TTC549 (cell line): ENCODE data around the gene ARHGAP27.

ENCODE experiments used
- FAIRE-seq: peaks from 2 replicates; lab custom pipeline; 2012; peaks lifted over from hg19 to GRCh38; lab: Jason Lieb, UNC

ARHGAP27 gene

GRCh38 chr17:45430738-45431530, 1.7 kb downstream of the ARHGAP27 start:
- no peak for FAIRE-seq

- FAIRE-seq, result no peak
Measured at GRCh38 chr17:45430006-45430737, 2.5 kb downstream of the ARHGAP27 start.

GRCh38 chr17:45429339-45430005, 3.2 kb downstream of the ARHGAP27 start:
- FAIRE-seq, result no peak

GRCh38 chr17:45428931-45429338, 3.7 kb downstream of the ARHGAP27 start:
- FAIRE-seq, result no peak

- FAIRE-seq, result no peak
Measured at GRCh38 chr17:45428050-45428617, 4.5 kb downstream of the ARHGAP27 start.

- no peak for FAIRE-seq
Measured at GRCh38 chr17:45427181-45427835, 5.4 kb downstream of the ARHGAP27 start.

- FAIRE-seq, result no peak
Measured at GRCh38 chr17:45426561-45426960, 6.1 kb downstream of the ARHGAP27 start.

GRCh38 chr17:45425984-45426413, 6.7 kb downstream of the ARHGAP27 start:
- FAIRE-seq, result no peak

- FAIRE-seq, result peak; percentile 36
Measured at GRCh38 chr17:45425125-45425983, 7.3 kb downstream of the ARHGAP27 start.

- no peak for FAIRE-seq
Measured at GRCh38 chr17:45424769-45425124, 7.9 kb downstream of the ARHGAP27 start.

GRCh38 chr17:45423975-45424335, 8.7 kb downstream of the ARHGAP27 start:
- no peak for FAIRE-seq

GRCh38 chr17:45423304-45423974, 9.2 kb downstream of the ARHGAP27 start:
- no peak for FAIRE-seq

- no peak for FAIRE-seq
Measured at GRCh38 chr17:45414990-45415881, 17.4 kb downstream of the ARHGAP27 start.

GRCh38 chr17:45413498-45413923, 19.2 kb downstream of the ARHGAP27 start:
- FAIRE-seq, result no peak

GRCh38 chr17:45411348-45412105, 21.1 kb downstream of the ARHGAP27 start:
- no peak for FAIRE-seq

GRCh38 chr17:45410144-45411091, 22.3 kb downstream of the ARHGAP27 start:
- no peak for FAIRE-seq

GRCh38 chr17:45409659-45410076, 23.0 kb downstream of the ARHGAP27 start:
- FAIRE-seq, result no peak
